Measurements from ENCODE around the gene FHIP1B.

DNA sequence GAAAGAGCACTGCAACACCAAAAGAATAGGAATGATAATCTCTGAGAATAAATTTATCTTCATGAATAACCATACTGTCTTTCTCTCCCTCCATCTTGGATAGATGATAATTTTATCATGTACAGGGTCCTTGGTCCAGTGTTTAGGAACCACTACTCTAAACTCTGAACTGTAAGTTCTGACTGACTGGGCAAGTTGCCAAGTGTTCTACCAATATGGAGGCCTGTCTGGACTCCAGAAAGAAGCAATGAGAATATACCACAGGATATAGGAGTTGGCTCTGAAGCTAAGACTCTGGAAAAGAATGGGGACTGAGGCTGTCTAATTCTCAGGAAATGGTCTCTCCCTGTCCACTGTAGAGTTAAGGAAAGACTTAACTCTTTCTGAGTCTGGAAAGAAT is 1.5 kb downstream of the FHIP1B start:
- TF ChIP-seq CTCF (IDR thresholded peaks at IDR 0.05) = no peak
- TF ChIP-seq POLR2A (IDR thresholded peaks at IDR 0.05) = no peak
